ENCODE measurements around the gene BMPR1B. TPM values are rescaled to one million over a fixed set of nuclear protein-coding genes. Genes with fewer than 3 reads are reported as not detected.
A peak's percentile ranks its signal among the peaks of the same experiment; 100 is the strongest.

BMPR1B gene
- total RNA-seq, 6 experiments from 2014 or later: 0.31 to 1.6 (median 0.62) TPM

GRCh38 chr4:94979621-94980020, 221.9 kb downstream of the BMPR1B start:
- no peaks in the 10 kb centered on the region for H3K27me3 ChIP-seq
- DNase-seq: no peak
- no peak overlapping the region for H3K27ac ChIP-seq
- TF ChIP-seq CTCF (IDR thresholded peaks at IDR 0.05) (no peak), POLR2A (IDR thresholded peaks at IDR 0.05) (no peak)
- 45% methylated on average over 3 of the region's 5 CpGs for WGBS (ENCODE audit: insufficient coverage, low coverage, low lambda C conversion rate, missing lambda C conversion rate)
- H3K4me1 ChIP-seq: no peaks in the 10 kb centered on the region
- intact Hi-C loops (cut with DNase I): no loop called here
- no peak overlapping the region for H3K4me3 ChIP-seq
- H3K36me3 ChIP-seq: no peaks in the 10 kb centered on the region
- no peaks in the 10 kb centered on the region for H3K9me3 ChIP-seq
- ATAC-seq: no peak

- H3K4me1 ChIP-seq: no peaks in the 10 kb centered on the region
- H3K36me3 ChIP-seq: no peaks in the 10 kb centered on the region
- ATAC-seq: peak in 1 of 4 donors; percentile 59
- H3K4me3 ChIP-seq: no peak overlapping the region
- no peak for DNase-seq
- no peak overlapping the region for H3K27ac ChIP-seq
- WGBS (ENCODE audit: insufficient coverage, low coverage, low lambda C conversion rate, missing lambda C conversion rate): 15% methylated on average over 10 of the region's 10 CpGs
- TF ChIP-seq CTCF (IDR thresholded peaks at IDR 0.05) (no peak), POLR2A (IDR thresholded peaks at IDR 0.05) (no peak)
- no peaks in the 10 kb centered on the region for H3K9me3 ChIP-seq
- no peaks in the 10 kb centered on the region for H3K27me3 ChIP-seq
- intact Hi-C loops (cut with DNase I): no loop called here
Observed at GRCh38 chr4:94995684-94996394, 238.1 kb downstream of the BMPR1B start.

GRCh38 chr4:95000076-95000648, 242.4 kb downstream of the BMPR1B start:
- Histone ChIP-seq H3K4me3 (no peak overlapping the region), H3K9me3 (no peaks in the 10 kb centered on the region), H3K4me1 (no peaks in the 10 kb centered on the region), H3K27me3 (no peaks in the 10 kb centered on the region), H3K27ac (no peak overlapping the region), H3K36me3 (no peaks in the 10 kb centered on the region)
- no peak for DNase-seq
- no peak for ATAC-seq
- TF ChIP-seq CTCF (IDR thresholded peaks at IDR 0.05): no peak
- no peak for TF ChIP-seq POLR2A (IDR thresholded peaks at IDR 0.05)
- WGBS (ENCODE audit: insufficient coverage, low coverage, low lambda C conversion rate, missing lambda C conversion rate): 57% methylated on average over 3 of the region's 4 CpGs
- intact Hi-C loops (cut with DNase I): no loop called here

- intact Hi-C loops (cut with DNase I): no loop called here
- Histone ChIP-seq H3K4me1 (no peaks in the 10 kb centered on the region), H3K27me3 (no peaks in the 10 kb centered on the region), H3K9me3 (no peaks in the 10 kb centered on the region), H3K36me3 (no peaks in the 10 kb centered on the region), H3K4me3 (no peak overlapping the region), H3K27ac (no peak overlapping the region)
- no peak for ATAC-seq
- DNase-seq: no peak
- no peak for TF ChIP-seq CTCF (IDR thresholded peaks at IDR 0.05)
- no peak for TF ChIP-seq POLR2A (IDR thresholded peaks at IDR 0.05)
Observed at GRCh38 chr4:95004912-95005311, 247.2 kb downstream of the BMPR1B start.

Measured in right lobe of liver (tissue), 6 donors.